Myometrial cell (primary cell): ENCODE data around the gene AGTRAP. TPM values are rescaled to one million over a fixed set of nuclear protein-coding genes. Genes with fewer than 3 reads are reported as not detected.

Experiments
- total RNA-seq: library from RNA; depleted of rRNA; stranded (reverse); fragments of >200 nt; gene quantifications from 2 replicates; pipeline ENCODE4 v1.2.3, GENCODE V29; 2015

Gene AGTRAP, protein sequence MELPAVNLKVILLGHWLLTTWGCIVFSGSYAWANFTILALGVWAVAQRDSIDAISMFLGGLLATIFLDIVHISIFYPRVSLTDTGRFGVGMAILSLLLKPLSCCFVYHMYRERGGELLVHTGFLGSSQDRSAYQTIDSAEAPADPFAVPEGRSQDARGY
- total RNA-seq: 93.1 and 104 TPM in 2 replicates

DNA sequence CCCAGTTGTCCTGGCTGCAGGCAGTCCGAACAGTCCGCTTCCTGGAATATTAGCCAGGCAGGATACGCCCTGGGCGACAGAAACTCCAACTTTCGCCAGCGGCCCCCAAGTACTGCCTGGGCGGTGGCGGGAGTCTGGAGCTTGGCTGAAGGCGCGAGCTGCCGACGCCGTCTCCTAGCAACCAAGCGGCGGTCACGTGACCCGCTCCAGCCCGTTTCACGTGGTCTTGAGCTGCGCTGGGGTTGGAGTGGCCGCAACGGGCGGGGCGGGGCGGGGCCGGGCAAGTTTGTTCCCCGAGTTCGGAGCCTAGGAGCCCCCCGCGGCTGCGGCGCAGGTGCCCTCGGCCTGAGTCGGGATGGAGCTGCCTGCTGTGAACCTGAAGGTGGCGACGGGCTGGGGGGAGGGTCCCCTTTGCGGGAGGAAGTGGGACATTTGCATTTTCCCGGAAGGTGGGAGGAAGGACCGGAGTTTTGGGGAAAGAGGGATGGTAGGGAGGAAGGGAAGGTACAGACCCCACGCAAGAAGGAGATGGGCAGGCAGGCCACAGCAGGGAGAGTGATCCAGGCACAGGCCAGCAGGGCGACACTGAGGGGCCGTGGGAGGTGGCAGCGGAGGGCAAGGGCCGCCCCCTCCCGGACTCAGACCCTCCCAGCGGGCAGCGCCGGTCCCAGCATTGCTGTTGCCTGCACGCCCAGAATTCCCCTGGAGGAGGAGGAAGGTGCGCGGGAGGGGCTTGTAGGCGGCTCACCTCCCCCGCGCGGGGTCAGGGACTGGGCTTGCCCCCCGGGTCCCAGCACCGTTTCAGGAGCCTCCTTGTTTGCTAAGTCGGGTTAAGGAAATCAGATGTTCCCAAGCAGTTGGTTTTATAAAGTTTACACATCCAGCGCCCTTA is at the start of gene AGTRAP:
TSS of gene AGTRAP (plus strand) at position 283 of the 892 bp plus-strand sequence. CDS start at position 356, 73 bp downstream.

GRCh38 chr1:11691302-11691914 is 44.5 kb upstream of the AGTRAP start, which contains the start of gene DRAXIN:
DRAXIN (plus strand) TSS chr1:11691710; CDS start chr1:11706259, 14,549 bp downstream.

GRCh38 chr1:11761988-11762406 is 26.1 kb downstream of the AGTRAP start, which contains the start of gene C1orf167:
C1orf167 (plus strand) TSS chr1:11762193; CDS start chr1:11764401, 2,208 bp downstream.

Other genes with a start within 250 kb of the AGTRAP start
- 0.18 TPM in 1 of 2 replicates, not detected in the other for gene FBXO2, start 81.7 kb upstream of the AGTRAP start, total RNA-seq
- gene FBXO44, start 81.3 kb upstream of the AGTRAP start, total RNA-seq: 7.8 and 9.9 TPM in 2 replicates
- 10.4 and 13.8 TPM in 2 replicates for gene FBXO6, start 71.9 kb upstream of the AGTRAP start, total RNA-seq
- 125 and 130 TPM in 2 replicates for gene MAD2L2, start 55.0 kb upstream of the AGTRAP start, total RNA-seq
- gene DRAXIN, start 44.4 kb upstream of the AGTRAP start, total RNA-seq: not detected in 2 replicates
- gene C1orf167, start 26.1 kb downstream of the AGTRAP start, total RNA-seq: not detected in 2 replicates
- 13.3 and 17.6 TPM in 2 replicates for gene MTHFR, start 69.8 kb downstream of the AGTRAP start, total RNA-seq
- gene CLCN6, start 70.1 kb downstream of the AGTRAP start, total RNA-seq: 12.9 and 15.9 TPM in 2 replicates
- gene NPPA, start 111.6 kb downstream of the AGTRAP start, total RNA-seq: not detected in 2 replicates
- gene NPPB, start 122.8 kb downstream of the AGTRAP start, total RNA-seq: not detected in 2 replicates
- 99.2 and 104 TPM in 2 replicates for gene KIAA2013, start 190.3 kb downstream of the AGTRAP start, total RNA-seq
- 438 and 482 TPM in 2 replicates for gene PLOD1, start 198.6 kb downstream of the AGTRAP start, total RNA-seq
- gene MFN2, start 244.3 kb downstream of the AGTRAP start, total RNA-seq: 55.6 and 60.4 TPM in 2 replicates